ENCODE measurements around the gene HOXD9. TPM values are rescaled to one million over a fixed set of nuclear protein-coding genes. Genes with fewer than 3 reads are reported as not detected.

The HOXD9 gene
- polyA plus RNA-seq, 1 of the 3 experiments (the other 2 are of a cell fraction), result 4.8 TPM

DNA sequence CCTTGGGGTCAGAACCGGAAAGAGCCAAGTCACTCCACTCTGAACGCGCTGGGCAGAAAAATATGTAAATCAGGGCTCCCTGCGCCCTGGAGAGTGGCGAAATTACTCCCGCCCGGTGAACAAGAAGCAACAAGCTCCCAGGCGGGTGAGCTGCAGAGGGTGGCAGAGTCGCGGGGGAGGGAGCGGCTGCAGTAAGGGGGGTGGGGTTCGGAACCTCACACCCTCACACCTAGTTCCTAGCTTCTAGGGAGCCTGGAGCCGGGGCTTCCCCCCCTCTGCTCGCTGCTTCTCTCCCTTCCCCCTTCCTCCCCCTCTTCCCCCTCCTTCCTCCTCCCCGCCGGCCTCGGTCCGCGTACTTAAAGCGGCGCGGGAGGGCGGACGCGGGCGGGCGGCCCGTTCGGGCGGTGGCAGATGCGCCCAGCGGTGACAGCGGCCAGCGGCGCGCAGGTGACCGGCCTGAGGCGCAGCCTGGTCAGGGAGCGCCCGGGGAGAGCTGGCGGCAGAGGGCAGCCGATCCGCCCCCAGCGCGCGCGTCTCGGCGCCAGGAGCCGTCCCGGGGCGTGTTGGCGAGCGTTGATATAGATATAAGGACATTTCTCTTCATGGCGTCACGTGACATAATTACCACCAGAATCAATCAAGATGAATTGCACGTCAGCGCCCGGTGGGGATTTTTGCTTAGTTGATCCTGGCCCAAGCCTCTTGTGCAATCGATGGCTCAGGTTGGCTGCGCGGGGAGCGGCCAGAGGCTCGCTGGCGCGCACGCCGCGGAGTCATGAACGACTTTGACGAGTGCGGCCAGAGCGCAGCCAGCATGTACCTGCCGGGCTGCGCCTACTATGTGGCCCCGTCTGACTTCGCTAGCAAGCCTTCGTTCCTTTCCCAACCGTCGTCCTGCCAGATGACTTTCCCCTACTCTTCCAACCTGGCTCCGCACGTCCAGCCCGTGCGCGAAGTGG, 15.7 kb upstream of the HOXD9 start, which contains the start of gene HOXD11:
Gene HOXD11 (plus strand): TSS at position 700 of the 959 bp plus-strand sequence. CDS start 76 bp downstream, at position 776.
- Histone ChIP-seq H3K9me2 (no peaks in the 10 kb centered on the region), H4K20me1 (ENCODE audit: insufficient read depth) (no peaks in the 10 kb centered on the region), H3K27ac (ENCODE audit: low read depth in 2 of 2, low read length in 1 of 2) (no peak within 1 kb of the TSS), H2AFZ (ENCODE audit: low read depth) (no peak within 1 kb of the TSS), H3K9ac (no peak within 1 kb of the TSS), H3K4me2 (peak within 1 kb of the TSS; percentile 63), H3K4me3 (ENCODE audit: low read depth in 2 of 2, low read length in 1 of 2) (peak within 1 kb of the TSS in 1 of 2 experiments; percentile 27; a peak in 2 of 4 replicates), H3K36me3 (replicated peaks in 1 of 2; ENCODE audit: control insufficient read depth in 1 of 2, insufficient read depth in 2 of 2, low read length in 1 of 2) (no peaks in the 10 kb centered on the region), H3F3A (replicated peaks; ENCODE audit: insufficient read depth) (peaks cover 11% of the 10 kb centered on the region), H3K79me2 (ENCODE audit: insufficient read depth) (no peaks in the 10 kb centered on the region), H3K9me3 (no peaks in the 10 kb centered on the region), H3K4me1 (ENCODE audit: control insufficient read depth in 1 of 2, insufficient read depth in 2 of 2, low read depth in 1 of 2, low read length in 1 of 2) (peaks cover 0 to 13% of the 10 kb centered on the region in 2 experiments; a peak in 3 of 4 replicates), H3K27me3 (ENCODE audit: insufficient read depth) (peaks cover 81% of the 10 kb centered on the region)
- ChIA-PET CTCF (interaction anchor here (0.7 to 17.7 kb wide), 7 partner anchors 9 to 855 kb away, joined by 3 to 264 read pairs (median 4); partner anchors contain the start of genes HOXD12, HOXD13 and HOXD9), POLR2A (interaction anchor here (0.6 to 0.7 kb wide), 2 partner anchors 548 to 1022 kb away, joined by 3 read pairs; no protein-coding TSS in a partner anchor)
- TF ChIP-seq, protein P1, sequence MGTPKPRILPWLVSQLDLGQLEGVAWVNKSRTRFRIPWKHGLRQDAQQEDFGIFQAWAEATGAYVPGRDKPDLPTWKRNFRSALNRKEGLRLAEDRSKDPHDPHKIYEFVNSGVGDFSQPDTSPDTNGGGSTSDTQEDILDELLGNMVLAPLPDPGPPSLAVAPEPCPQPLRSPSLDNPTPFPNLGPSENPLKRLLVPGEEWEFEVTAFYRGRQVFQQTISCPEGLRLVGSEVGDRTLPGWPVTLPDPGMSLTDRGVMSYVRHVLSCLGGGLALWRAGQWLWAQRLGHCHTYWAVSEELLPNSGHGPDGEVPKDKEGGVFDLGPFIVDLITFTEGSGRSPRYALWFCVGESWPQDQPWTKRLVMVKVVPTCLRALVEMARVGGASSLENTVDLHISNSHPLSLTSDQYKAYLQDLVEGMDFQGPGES (IDR thresholded peaks at IDR 0.05; ENCODE audit: low read depth, low read length), result no peak
- TF ChIP-seq, protein P2, sequence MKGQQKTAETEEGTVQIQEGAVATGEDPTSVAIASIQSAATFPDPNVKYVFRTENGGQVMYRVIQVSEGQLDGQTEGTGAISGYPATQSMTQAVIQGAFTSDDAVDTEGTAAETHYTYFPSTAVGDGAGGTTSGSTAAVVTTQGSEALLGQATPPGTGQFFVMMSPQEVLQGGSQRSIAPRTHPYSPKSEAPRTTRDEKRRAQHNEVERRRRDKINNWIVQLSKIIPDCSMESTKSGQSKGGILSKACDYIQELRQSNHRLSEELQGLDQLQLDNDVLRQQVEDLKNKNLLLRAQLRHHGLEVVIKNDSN (IDR thresholded peaks at IDR 0.05; ENCODE audit: borderline replicate concordance, low read depth), result peak; percentile 69
- TF ChIP-seq RXRA (IDR thresholded peaks at IDR 0.05; ENCODE audit: borderline replicate concordance, low read depth), result no peak
- no peak for TF ChIP-seq MEF2A (IDR thresholded peaks at IDR 0.05; ENCODE audit: borderline replicate concordance, low read depth)
- TF ChIP-seq RCOR1 (IDR thresholded peaks at IDR 0.05; ENCODE audit: low read length), result no peak
- TF ChIP-seq EZH2phosphoT487 (IDR thresholded peaks at IDR 0.05; ENCODE audit: borderline replicate concordance, low read depth), result peak; percentile 85; the same call in 1 of the 2 replicates
- 6% methylated on average over 61 of the region's 85 CpGs for WGBS (ENCODE audit: low lambda C conversion rate)
- peak; percentile 69 for DNase-seq

DNA sequence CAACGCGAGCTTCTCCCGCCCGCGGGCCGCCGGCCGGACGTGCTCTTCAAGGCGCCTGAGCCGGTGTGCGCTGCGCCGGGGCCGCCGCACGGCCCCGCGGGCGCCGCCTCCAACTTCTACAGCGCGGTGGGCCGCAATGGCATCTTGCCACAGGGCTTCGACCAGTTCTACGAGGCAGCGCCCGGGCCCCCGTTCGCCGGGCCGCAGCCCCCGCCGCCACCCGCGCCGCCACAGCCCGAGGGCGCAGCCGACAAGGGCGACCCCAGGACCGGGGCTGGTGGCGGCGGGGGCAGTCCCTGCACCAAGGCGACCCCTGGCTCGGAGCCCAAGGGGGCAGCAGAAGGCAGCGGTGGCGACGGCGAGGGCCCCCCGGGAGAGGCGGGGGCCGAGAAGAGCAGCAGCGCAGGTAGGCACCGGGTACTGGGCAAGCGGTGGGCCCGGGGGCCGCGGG, 14.8 kb upstream of the HOXD9 start:
- Histone ChIP-seq H3K9ac (no peak overlapping the region), H2AFZ (ENCODE audit: low read depth) (no peak overlapping the region), H3K27me3 (ENCODE audit: insufficient read depth) (peaks cover 79% of the 10 kb centered on the region), H3F3A (replicated peaks; ENCODE audit: insufficient read depth) (peaks cover 11% of the 10 kb centered on the region), H3K4me1 (ENCODE audit: control insufficient read depth in 1 of 2, insufficient read depth in 2 of 2, low read depth in 1 of 2, low read length in 1 of 2) (peaks cover 0 to 13% of the 10 kb centered on the region in 2 experiments; a peak in 3 of 4 replicates), H3K79me2 (ENCODE audit: insufficient read depth) (no peaks in the 10 kb centered on the region), H3K36me3 (replicated peaks in 1 of 2; ENCODE audit: control insufficient read depth in 1 of 2, insufficient read depth in 2 of 2, low read length in 1 of 2) (no peaks in the 10 kb centered on the region), H4K20me1 (ENCODE audit: insufficient read depth) (no peaks in the 10 kb centered on the region), H3K4me3 (ENCODE audit: low read depth in 2 of 2, low read length in 1 of 2) (peak overlapping the region in 1 of 2 experiments; percentile 27; a peak in 2 of 4 replicates), H3K4me2 (no peak overlapping the region), H3K9me2 (no peaks in the 10 kb centered on the region), H3K27ac (ENCODE audit: low read depth in 2 of 2, low read length in 1 of 2) (no peak overlapping the region), H3K9me3 (no peaks in the 10 kb centered on the region)
- no peak for TF ChIP-seq GABPA (IDR thresholded peaks at IDR 0.05; ENCODE audit: low read depth)
- no peak for TF ChIP-seq GATA2 (CRISPR knock-in tag; IDR thresholded peaks at IDR 0.05)
- TF ChIP-seq SMC3 (IDR thresholded peaks at IDR 0.05; ENCODE audit: low read depth, low read length), result no peak
- TF ChIP-seq RCOR1 (IDR thresholded peaks at IDR 0.05; ENCODE audit: low read length), result no peak
- no peak for TF ChIP-seq PBX3 (IDR thresholded peaks at IDR 0.05)
- TF ChIP-seq TEAD4 (IDR thresholded peaks at IDR 0.05; ENCODE audit: borderline replicate concordance, insufficient read depth), result no peak
- TF ChIP-seq POLR2AphosphoS5 (IDR thresholded peaks at IDR 0.05; ENCODE audit: low read depth, low read length), result no peak
- TF ChIP-seq TAF1 (IDR thresholded peaks at IDR 0.05; ENCODE audit: borderline replicate concordance, low read depth, low read length), result no peak
- TF ChIP-seq EZH2phosphoT487 (IDR thresholded peaks at IDR 0.05; ENCODE audit: borderline replicate concordance, low read depth), result no peak
- TF ChIP-seq REST (IDR thresholded peaks at IDR 0.05; ENCODE audit: low read depth, low read length), result no peak
- TF ChIP-seq CHD2 (IDR thresholded peaks at IDR 0.05; ENCODE audit: low read length, partially characterized antibody), result no peak
- no peak for TF ChIP-seq MEF2A (IDR thresholded peaks at IDR 0.05; ENCODE audit: borderline replicate concordance, low read depth)
- TF ChIP-seq, protein P3, sequence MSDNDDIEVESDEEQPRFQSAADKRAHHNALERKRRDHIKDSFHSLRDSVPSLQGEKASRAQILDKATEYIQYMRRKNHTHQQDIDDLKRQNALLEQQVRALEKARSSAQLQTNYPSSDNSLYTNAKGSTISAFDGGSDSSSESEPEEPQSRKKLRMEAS (IDR thresholded peaks at IDR 0.05; ENCODE audit: low read depth), result no peak
- DNase-seq, result peak; percentile 68
- WGBS (ENCODE audit: low lambda C conversion rate), result no CpG with 5 or more reads among the region's 59 CpGs
- POLR2A ChIA-PET, result interaction anchor here (1.0 kb wide), 1 partner anchor 14 kb away, joined by 3 read pairs; the partner anchor contains the start of gene HOXD9
- CTCF ChIA-PET, result interaction anchor here (1.0 to 17.7 kb wide), 6 partner anchors 12 to 856 kb away, joined by 3 to 264 read pairs (median 4); partner anchors contain the start of genes HOXD12, HOXD13 and HOXD9
